ENCODE measurements around the gene UROC1. TPM values are rescaled to one million over a fixed set of nuclear protein-coding genes. Genes with fewer than 3 reads are reported as not detected.

Gene UROC1
- total and polyA plus RNA-seq, 8 donors = 0.08 to 0.24 (median 0.13) TPM; not detected in 3

DNA sequence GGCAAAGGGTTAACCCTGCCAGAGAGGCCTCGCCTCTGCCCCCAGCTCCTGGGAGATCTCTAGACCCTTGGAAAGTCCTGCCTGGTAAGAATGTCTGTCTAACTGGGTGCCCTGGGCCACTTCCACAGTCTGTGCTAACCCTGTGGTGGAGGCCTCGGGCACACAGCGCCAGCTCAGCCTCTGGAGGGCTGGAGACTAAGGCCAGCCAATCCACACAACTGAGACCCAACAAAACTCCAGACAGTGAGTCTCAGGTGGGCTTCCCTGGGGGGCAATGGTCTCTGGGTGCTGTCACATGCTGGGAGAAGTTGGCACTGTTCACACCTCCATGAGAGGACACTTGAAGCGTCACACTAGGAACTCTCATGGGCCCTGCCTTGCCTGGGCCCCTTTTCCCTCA, 61.4 kb downstream of the UROC1 start:
- no peak overlapping the region for H3K4me3 ChIP-seq
- no peak for DNase-seq

DNA sequence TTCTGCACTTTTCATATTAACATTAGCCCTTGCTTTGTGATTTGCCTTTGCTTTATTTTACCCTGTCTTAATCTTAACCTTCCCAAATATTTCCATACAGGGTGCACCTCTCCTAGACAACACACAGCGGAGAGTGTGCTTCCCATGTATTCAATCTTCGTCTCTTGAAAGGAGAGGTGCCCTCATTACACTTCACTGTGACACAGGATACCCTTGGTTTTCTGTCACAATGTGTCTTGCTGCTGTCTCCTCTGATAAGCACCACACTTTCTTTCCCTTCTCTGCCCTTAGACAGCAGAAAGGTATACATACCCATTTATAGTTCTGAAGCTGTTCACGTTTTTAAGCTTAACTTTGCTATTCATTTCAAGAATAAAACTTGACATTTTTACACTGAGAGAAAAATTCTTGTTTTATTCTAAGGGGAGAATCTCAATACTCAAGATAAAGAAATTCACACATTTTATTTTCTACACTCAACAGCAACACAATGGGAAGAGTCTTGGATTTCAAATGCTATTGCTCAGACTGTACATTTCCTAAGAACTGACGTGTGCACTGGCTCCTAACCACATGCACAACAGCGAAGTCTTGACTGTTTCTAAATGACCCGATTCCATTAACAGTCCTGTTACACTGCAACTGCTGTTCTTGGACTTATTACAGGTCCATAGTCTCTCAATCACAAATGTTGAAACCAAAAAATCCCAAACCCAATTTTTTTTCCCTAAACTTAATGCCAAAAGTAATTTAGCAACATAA, 63.0 kb downstream of the UROC1 start:
- intact Hi-C loops (cut with DNase I) = no loop called here
- H3K27ac ChIP-seq = no peak overlapping the region
- H3K36me3 ChIP-seq = peaks cover 0 to 97% of the 10 kb centered on the region in 2 donors
- H3K27me3 ChIP-seq = no peaks in the 10 kb centered on the region
- ATAC-seq (no peak), DNase-seq (no peak)
- TF ChIP-seq, protein P1, sequence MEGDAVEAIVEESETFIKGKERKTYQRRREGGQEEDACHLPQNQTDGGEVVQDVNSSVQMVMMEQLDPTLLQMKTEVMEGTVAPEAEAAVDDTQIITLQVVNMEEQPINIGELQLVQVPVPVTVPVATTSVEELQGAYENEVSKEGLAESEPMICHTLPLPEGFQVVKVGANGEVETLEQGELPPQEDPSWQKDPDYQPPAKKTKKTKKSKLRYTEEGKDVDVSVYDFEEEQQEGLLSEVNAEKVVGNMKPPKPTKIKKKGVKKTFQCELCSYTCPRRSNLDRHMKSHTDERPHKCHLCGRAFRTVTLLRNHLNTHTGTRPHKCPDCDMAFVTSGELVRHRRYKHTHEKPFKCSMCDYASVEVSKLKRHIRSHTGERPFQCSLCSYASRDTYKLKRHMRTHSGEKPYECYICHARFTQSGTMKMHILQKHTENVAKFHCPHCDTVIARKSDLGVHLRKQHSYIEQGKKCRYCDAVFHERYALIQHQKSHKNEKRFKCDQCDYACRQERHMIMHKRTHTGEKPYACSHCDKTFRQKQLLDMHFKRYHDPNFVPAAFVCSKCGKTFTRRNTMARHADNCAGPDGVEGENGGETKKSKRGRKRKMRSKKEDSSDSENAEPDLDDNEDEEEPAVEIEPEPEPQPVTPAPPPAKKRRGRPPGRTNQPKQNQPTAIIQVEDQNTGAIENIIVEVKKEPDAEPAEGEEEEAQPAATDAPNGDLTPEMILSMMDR (IDR thresholded peaks at IDR 0.05) = no peak
- peaks cover 0 to 11% of the 10 kb centered on the region in 2 donors for H3K4me1 ChIP-seq
- no peak overlapping the region for H3K4me3 ChIP-seq
- no peaks in the 10 kb centered on the region for H3K9me3 ChIP-seq

More for the DNA sequence above, 61.4 kb downstream of the UROC1 start:
- intact Hi-C loops (cut with DNase I) = no loop called here
- Histone ChIP-seq H3K9me3 (no peaks in the 10 kb centered on the region), H3K27me3 (no peaks in the 10 kb centered on the region), H3K27ac (peak overlapping the region in 1 of 2 donors; percentile 23), H3K4me1 (peaks cover 0 to 11% of the 10 kb centered on the region in 2 donors), H3K36me3 (peaks cover 0 to 97% of the 10 kb centered on the region in 2 donors)
- TF ChIP-seq, protein P1 (IDR thresholded peaks at IDR 0.05) = no peak
- ATAC-seq = no peak

DNA sequence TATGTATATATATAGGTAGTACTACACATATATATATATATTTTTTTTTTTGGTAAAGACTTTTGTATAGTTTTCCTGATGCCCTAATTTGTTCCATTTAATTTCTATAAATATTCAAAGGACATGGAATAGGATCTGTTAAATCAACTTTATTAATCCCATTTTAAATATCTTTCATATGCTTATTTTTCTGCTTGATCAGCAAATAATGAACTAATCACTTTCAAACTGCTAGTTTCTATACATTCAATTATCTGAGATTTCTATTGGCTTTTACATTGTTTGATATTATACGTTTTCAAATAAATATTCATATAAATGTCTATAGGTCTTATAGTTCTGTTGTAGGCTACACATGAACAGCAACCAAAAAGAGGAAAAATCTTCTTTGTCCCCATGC, 63.5 kb downstream of the UROC1 start:
- H3K27ac ChIP-seq = no peak overlapping the region
- ATAC-seq (no peak), DNase-seq (no peak)
- TF ChIP-seq, protein P1 (IDR thresholded peaks at IDR 0.05) = no peak
- H3K4me1 ChIP-seq = peaks cover 0 to 11% of the 10 kb centered on the region in 2 donors
- no peaks in the 10 kb centered on the region for H3K9me3 ChIP-seq
- H3K27me3 ChIP-seq = no peaks in the 10 kb centered on the region
- intact Hi-C loops (cut with DNase I) = no loop called here
- peaks cover 0 to 97% of the 10 kb centered on the region in 2 donors for H3K36me3 ChIP-seq
- H3K4me3 ChIP-seq = no peak overlapping the region

DNA sequence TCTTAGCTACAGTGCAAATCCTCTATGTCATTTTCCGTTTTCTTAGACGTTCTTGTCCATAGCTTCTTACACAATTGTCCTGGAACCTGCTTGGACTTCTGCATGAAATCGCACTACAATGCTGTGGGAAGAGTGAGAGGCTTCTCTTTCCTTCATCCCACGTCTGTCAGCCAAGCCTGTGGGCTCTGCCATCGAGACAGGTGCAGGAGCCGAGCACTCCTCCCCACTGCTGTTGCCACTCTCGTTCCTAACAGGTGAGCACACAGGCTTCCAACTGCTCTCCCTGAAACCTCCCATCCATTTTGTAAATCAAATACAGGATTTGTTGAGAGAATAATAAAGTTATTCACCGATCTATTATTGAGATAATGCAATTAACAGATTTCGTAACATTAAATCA, 65.4 kb downstream of the UROC1 start:
- DNase-seq (no peak), ATAC-seq (no peak)
- Histone ChIP-seq H3K27ac (no peak overlapping the region), H3K9me3 (no peaks in the 10 kb centered on the region), H3K36me3 (peaks cover 0 to 95% of the 10 kb centered on the region in 2 donors), H3K4me3 (no peak overlapping the region), H3K4me1 (peaks cover 0 to 11% of the 10 kb centered on the region in 2 donors), H3K27me3 (no peaks in the 10 kb centered on the region)
- intact Hi-C loops (cut with DNase I) = no loop called here
- TF ChIP-seq, protein P1 (IDR thresholded peaks at IDR 0.05) = no peak

DNA sequence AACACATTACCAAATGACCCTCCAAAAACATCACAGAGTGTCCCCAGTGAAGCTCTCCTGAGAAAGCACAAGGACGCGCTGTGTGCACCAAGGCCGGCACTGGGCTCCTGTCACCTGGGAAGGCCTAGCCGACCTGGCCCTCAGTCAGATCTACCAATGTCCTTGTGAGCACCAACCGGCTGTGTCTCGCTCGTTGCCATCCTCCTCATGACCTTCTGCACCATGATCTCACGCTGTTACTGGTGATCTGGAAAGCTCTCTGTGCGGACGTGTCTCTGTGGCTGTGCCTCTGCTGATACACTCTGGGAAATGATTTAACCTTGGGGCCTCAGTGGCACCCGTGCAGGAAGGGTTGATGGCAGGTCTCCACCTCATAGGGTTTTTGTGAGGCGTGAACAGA, 66.1 kb downstream of the UROC1 start:
- H3K27ac ChIP-seq = no peak overlapping the region
- intact Hi-C loops (cut with DNase I) = no loop called here
- no peak overlapping the region for H3K4me3 ChIP-seq
- TF ChIP-seq, protein P1 (IDR thresholded peaks at IDR 0.05) = no peak
- peaks cover 0 to 6% of the 10 kb centered on the region in 2 donors for H3K4me1 ChIP-seq
- DNase-seq = no peak
- no peaks in the 10 kb centered on the region for H3K27me3 ChIP-seq
- no peak for ATAC-seq
- no peaks in the 10 kb centered on the region for H3K9me3 ChIP-seq
- peaks cover 0 to 88% of the 10 kb centered on the region in 2 donors for H3K36me3 ChIP-seq
